Measurements from ENCODE around the gene FAM163B. TPM values are rescaled to one million over a fixed set of nuclear protein-coding genes. Genes with fewer than 3 reads are reported as not detected.

FAM163B gene
- total RNA-seq, 4 donors from 2014 or later, result not detected

GRCh38 chr9:133635533-133636531, 26.6 kb upstream of the FAM163B start, which contains the start of gene DBH:
Gene DBH, plus strand, starts transcription at chr9:133636363. Its CDS starts 9 bp downstream, at chr9:133636372.
- Histone ChIP-seq H3K27me3 (no peaks in the 10 kb centered on the region), H3K4me1 (no peaks in the 10 kb centered on the region), H3K9me3 (no peaks in the 10 kb centered on the region), H3K4me3 (replicated peaks in 1 of 3) (no peak within 1 kb of the TSS), H3K27ac (no peak within 1 kb of the TSS), H3K36me3 (no peaks in the 10 kb centered on the region)
- no peak for TF ChIP-seq POLR2A (IDR thresholded peaks at IDR 0.05)
- TF ChIP-seq, protein P1, sequence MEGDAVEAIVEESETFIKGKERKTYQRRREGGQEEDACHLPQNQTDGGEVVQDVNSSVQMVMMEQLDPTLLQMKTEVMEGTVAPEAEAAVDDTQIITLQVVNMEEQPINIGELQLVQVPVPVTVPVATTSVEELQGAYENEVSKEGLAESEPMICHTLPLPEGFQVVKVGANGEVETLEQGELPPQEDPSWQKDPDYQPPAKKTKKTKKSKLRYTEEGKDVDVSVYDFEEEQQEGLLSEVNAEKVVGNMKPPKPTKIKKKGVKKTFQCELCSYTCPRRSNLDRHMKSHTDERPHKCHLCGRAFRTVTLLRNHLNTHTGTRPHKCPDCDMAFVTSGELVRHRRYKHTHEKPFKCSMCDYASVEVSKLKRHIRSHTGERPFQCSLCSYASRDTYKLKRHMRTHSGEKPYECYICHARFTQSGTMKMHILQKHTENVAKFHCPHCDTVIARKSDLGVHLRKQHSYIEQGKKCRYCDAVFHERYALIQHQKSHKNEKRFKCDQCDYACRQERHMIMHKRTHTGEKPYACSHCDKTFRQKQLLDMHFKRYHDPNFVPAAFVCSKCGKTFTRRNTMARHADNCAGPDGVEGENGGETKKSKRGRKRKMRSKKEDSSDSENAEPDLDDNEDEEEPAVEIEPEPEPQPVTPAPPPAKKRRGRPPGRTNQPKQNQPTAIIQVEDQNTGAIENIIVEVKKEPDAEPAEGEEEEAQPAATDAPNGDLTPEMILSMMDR (IDR thresholded peaks at IDR 0.05), result no peak
- 87 to 91% methylated on average over 15 to 20 of the region's 24 CpGs for WGBS, 2 donors
- no peak for DNase-seq
- intact Hi-C loops (cut with DNase I), result no loop called here

DNA sequence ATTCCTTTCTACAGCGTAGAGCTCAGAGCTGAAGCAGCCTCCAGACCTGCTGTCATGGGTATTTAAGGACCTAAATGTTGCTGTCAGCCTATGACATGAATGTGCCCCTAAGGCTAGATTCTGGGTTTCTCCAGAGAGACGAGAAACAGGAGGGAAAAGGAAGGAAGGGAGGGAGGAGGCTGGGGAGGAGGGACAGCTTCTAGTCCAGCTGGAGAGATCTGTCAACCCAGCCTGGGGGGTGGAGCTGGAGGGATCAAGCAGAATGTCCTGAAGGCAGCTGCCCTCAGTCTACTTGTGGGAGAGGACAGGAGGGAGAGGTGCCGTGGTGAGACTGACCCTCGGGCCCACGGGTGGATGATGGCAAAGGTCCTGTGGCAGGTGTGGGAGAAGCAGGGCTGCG, 25.9 kb upstream of the FAM163B start:
- Histone ChIP-seq H3K27me3 (no peaks in the 10 kb centered on the region), H3K4me1 (no peaks in the 10 kb centered on the region), H3K9me3 (no peaks in the 10 kb centered on the region), H3K36me3 (no peaks in the 10 kb centered on the region), H3K4me3 (replicated peaks in 1 of 3) (no peak overlapping the region), H3K27ac (no peak overlapping the region)
- DNase-seq, result no peak
- intact Hi-C loops (cut with DNase I), result no loop called here
- WGBS, 2 donors, result 84 to 90% methylated on average over 6 of the region's 6 CpGs
- TF ChIP-seq, protein P1 (IDR thresholded peaks at IDR 0.05), result no peak
- TF ChIP-seq POLR2A (IDR thresholded peaks at IDR 0.05), result no peak

DNA sequence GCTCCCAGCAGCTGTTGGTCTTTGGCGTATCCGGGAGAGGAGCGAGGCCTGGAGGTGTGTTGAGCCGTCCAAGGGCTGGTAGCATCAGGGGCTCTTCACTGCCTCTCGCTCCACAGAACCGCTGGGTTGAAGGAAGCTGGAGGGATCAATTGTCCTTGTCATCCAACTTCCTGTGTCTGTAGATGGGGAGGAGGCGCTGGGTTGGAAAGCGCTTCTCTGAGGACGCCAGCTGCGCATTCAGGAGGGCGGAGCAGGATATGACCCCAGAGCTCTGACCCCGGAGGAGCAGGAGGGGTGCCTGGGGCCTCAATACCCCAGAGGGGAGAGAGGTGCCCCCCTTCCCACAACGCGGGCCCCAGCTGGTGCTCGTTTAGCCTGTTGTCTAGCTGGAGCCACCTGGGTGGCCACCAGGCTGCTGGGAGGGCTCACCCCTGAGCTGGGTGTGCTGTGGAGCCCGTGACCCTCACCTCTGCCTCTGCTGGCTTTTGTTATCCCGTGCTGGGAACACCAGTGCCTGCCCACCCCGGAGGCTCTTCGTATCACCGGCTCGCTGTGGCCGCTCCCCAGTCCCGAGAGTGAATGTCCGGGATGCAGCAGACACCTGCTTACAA, 25.0 kb upstream of the FAM163B start:
- Histone ChIP-seq H3K4me1 (no peaks in the 10 kb centered on the region), H3K36me3 (no peaks in the 10 kb centered on the region), H3K4me3 (replicated peaks in 1 of 3) (no peak overlapping the region), H3K27ac (no peak overlapping the region), H3K27me3 (no peaks in the 10 kb centered on the region), H3K9me3 (no peaks in the 10 kb centered on the region)
- intact Hi-C loops (cut with DNase I), result no loop called here
- WGBS, 2 donors, result 58 to 60% methylated on average over 23 to 24 of the region's 24 CpGs
- no peak for DNase-seq
- TF ChIP-seq, protein P1 (IDR thresholded peaks at IDR 0.05), result no peak
- no peak for TF ChIP-seq POLR2A (IDR thresholded peaks at IDR 0.05)

DNA sequence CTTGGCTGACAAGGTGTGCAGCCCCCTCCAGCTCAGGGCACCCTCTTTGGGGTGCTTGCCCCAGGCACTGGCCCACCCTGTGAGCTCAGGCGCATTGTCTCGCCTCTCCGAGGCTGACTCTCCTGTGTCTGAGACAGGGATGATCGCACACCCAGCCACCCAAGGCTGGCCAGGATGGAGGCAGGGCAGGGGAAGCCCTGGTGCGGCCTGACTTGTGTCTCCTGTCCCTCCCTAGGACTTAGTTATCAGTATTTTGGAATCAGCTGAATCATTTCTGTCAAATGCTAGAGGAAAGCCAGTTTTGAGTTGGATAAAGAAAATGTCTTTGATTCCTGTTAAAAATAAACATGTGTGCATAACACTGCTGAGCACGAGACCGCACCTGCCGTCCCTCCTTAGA, 24.5 kb upstream of the FAM163B start:
- no peak for DNase-seq
- H3K36me3 ChIP-seq, result no peaks in the 10 kb centered on the region
- H3K9me3 ChIP-seq, result no peaks in the 10 kb centered on the region
- H3K4me1 ChIP-seq, result no peaks in the 10 kb centered on the region
- H3K27ac ChIP-seq, result no peak overlapping the region
- no peak overlapping the region for H3K4me3 ChIP-seq (replicated peaks in 1 of 3)
- 66 to 72% methylated on average over 8 of the region's 8 CpGs for WGBS, 2 donors
- no peaks in the 10 kb centered on the region for H3K27me3 ChIP-seq
- no peak for TF ChIP-seq POLR2A (IDR thresholded peaks at IDR 0.05)
- TF ChIP-seq, protein P1 (IDR thresholded peaks at IDR 0.05), result no peak
- intact Hi-C loops (cut with DNase I), result no loop called here

Measured in thyroid gland (tissue), 4 donors.